HepG2 (cell line): Measurements from ENCODE around the gene KRTAP3-2. TPM values are rescaled to one million over a fixed set of nuclear protein-coding genes. Genes with fewer than 3 reads are reported as not detected.

Source experiments
- ASH2L ChIP-seq: fragments of 300-600, 200-600 bp; sonication (generic); IDR thresholded peaks from 2 replicates; pipeline ENCODE4 v1.7.0; 2017; ENCODE audit warnings: low read depth, mild to moderate bottlenecking, moderate library complexity, mixed read lengths, low read length; ENCODE audit not compliant: insufficient read length
- CBX5 ChIP-seq: sonication (generic); formaldehyde crosslinking; IDR thresholded peaks from 2 replicates; pipeline ENCODE4 v1.4.0; 2020; ENCODE audit warnings: missing genetic modification reagents, borderline replicate concordance
- CHCHD3 ChIP-seq: sonication (generic); formaldehyde crosslinking; IDR thresholded peaks from 2 replicates; pipeline ENCODE4 v1.8.0; 2022; ENCODE audit warnings: mild to moderate bottlenecking, missing genetic modification reagents, moderate library complexity
- FOXJ3 ChIP-seq: sonication (generic); formaldehyde crosslinking; IDR thresholded peaks from 2 replicates; pipeline ENCODE4 v1.4.0; 2020; ENCODE audit warnings: missing genetic modification reagents, mild to moderate bottlenecking, borderline replicate concordance
- GATAD2A ChIP-seq: IDR thresholded peaks from 2 replicates; pipeline ENCODE4 v1.6.1; 2016
- GLI4 ChIP-seq: sonication (generic); formaldehyde crosslinking; IDR thresholded peaks from 2 replicates; pipeline ENCODE4 v1.5.1; 2020; ENCODE audit warnings: missing genetic modification reagents, mild to moderate bottlenecking, moderate library complexity, borderline replicate concordance
- HNRNPL ChIP-seq: fragments of 200-400 bp; formaldehyde crosslinking; IDR thresholded peaks from 2 replicates; pipeline ENCODE4 v1.6.1; 2017; ENCODE audit warnings: mild to moderate bottlenecking, low read depth, low read length
- HNRNPUL1 ChIP-seq: fragments of 200-400 bp; formaldehyde crosslinking; IDR thresholded peaks from 2 replicates; pipeline ENCODE4 v1.6.1; 2017; ENCODE audit warnings: low read depth, mild to moderate bottlenecking, low read length, moderate library complexity
- MTA3 ChIP-seq: sonication (generic); formaldehyde crosslinking; IDR thresholded peaks from 2 replicates; pipeline ENCODE4 v1.4.0; 2020; ENCODE audit warnings: missing genetic modification reagents
- NFRKB ChIP-seq: fragments of 450-650 bp; IDR thresholded peaks from 2 replicates; pipeline ENCODE4 v1.6.1; 2017
- NONO ChIP-seq, 2 experiments: fragments of 450-650 bp in 1 of 2; sonication (generic) in 1 of 2; formaldehyde crosslinking in 1 of 2; IDR thresholded peaks in 1 of 2; conservative IDR thresholded peaks in 1 of 2; 2 replicates each; pipeline versions ENCODE4 v1.6.1 to v1.8.0; 2017 to 2022; ENCODE audit warnings: mild to moderate bottlenecking in 1 of 2, missing genetic modification reagents in 1 of 2, moderate library complexity in 1 of 2
- NPAS2 ChIP-seq: sonication (generic); formaldehyde crosslinking; IDR thresholded peaks from 2 replicates; pipeline ENCODE4 v1.8.0; 2022; ENCODE audit warnings: mild to moderate bottlenecking, missing genetic modification reagents, borderline replicate concordance
- NR2F6 ChIP-seq, 2 experiments: IDR thresholded peaks; 2 replicates each; pipeline ENCODE4 v1.6.1; 2016; ENCODE audit warnings: antibody characterized with exemption in 1 of 2, mild to moderate bottlenecking in 1 of 2
- ONECUT2 ChIP-seq: sonication (generic); formaldehyde crosslinking; IDR thresholded peaks from 2 replicates; pipeline ENCODE4 v1.4.0; 2020; ENCODE audit warnings: missing genetic modification reagents
- THYN1 ChIP-seq: sonication (generic); formaldehyde crosslinking; IDR thresholded peaks from 2 replicates; pipeline ENCODE4 v1.8.1; 2023; ENCODE audit warnings: low read depth, mild to moderate bottlenecking, moderate library complexity, missing genetic modification reagents, borderline replicate concordance
- ZNF12 ChIP-seq: sonication (generic); formaldehyde crosslinking; IDR thresholded peaks from 2 replicates; pipeline ENCODE4 v1.5.0; 2020; ENCODE audit warnings: missing genetic modification reagents
- ZNF143 ChIP-seq: sonication (generic); formaldehyde crosslinking; IDR thresholded peaks from 2 replicates; pipeline ENCODE4 v1.4.0; 2020; ENCODE audit warnings: missing genetic modification reagents
- ZNF160 ChIP-seq: sonication (generic); formaldehyde crosslinking; IDR thresholded peaks from 2 replicates; pipeline ENCODE4 v1.8.0; 2022; ENCODE audit warnings: mild to moderate bottlenecking, inconsistent platforms, missing genetic modification reagents
- ZNF232 ChIP-seq: sonication (generic); formaldehyde crosslinking; IDR thresholded peaks from 2 replicates; pipeline ENCODE4 v1.4.0; 2020; ENCODE audit warnings: missing genetic modification reagents, borderline replicate concordance
- ZNF280D ChIP-seq: sonication (generic); formaldehyde crosslinking; IDR thresholded peaks from 2 replicates; pipeline ENCODE4 v1.5.1; 2020; ENCODE audit warnings: mild to moderate bottlenecking, missing genetic modification reagents
- ZNF33A ChIP-seq: sonication (generic); formaldehyde crosslinking; IDR thresholded peaks from 2 replicates; pipeline ENCODE4 v1.5.1; 2020; ENCODE audit warnings: missing genetic modification reagents, mild to moderate bottlenecking, moderate library complexity, borderline replicate concordance
- ZNF383 ChIP-seq: sonication (generic); formaldehyde crosslinking; IDR thresholded peaks from 2 replicates; pipeline ENCODE4 v1.4.0; 2020; ENCODE audit warnings: missing genetic modification reagents, mild to moderate bottlenecking, borderline replicate concordance
- ZNF878 ChIP-seq: sonication (generic); formaldehyde crosslinking; IDR thresholded peaks from 2 replicates; pipeline ENCODE4 v1.8.1; 2023; ENCODE audit warnings: mild to moderate bottlenecking, missing genetic modification reagents, moderate library complexity
- polyA plus RNA-seq, 8 experiments: library from polyadenylated mRNA; depleted of rRNA in 3 of 8; stranded (reverse) in 7 of 8; unstranded in 1 of 8; fragments of >200 nt; fragmentation: Illumina TruSeq in 4 of 8; extraction: Trizol in 4 of 8; gene quantifications; 2 replicates each; pipeline versions ENCODE4 v1.2.1 to v1.2.3, GENCODE V29; 2011 to 2016; ENCODE audit warnings: low read depth in 4 of 8, missing spikeins in 1 of 8, mixed read lengths in 1 of 8; ENCODE audit not compliant: insufficient read depth in 1 of 8
- total RNA-seq, 5 experiments: library from RNA; depleted of rRNA; stranded (reverse); fragments of >200 nt; fragmentation: Illumina TruSeq; extraction: Trizol; gene quantifications; 2 replicates each; pipeline ENCODE4 v1.2.3, GENCODE V29; 2016; ENCODE audit warnings: low read depth in 1 of 5
- TF ChIP-seq, protein P1 (sequence below): sonication (generic); formaldehyde crosslinking; IDR thresholded peaks from 2 replicates; pipeline ENCODE4 v1.5.0; 2020; ENCODE audit warnings: missing genetic modification reagents, mild to moderate bottlenecking, borderline replicate concordance
- TF ChIP-seq, protein P2 (sequence below): sonication (generic); formaldehyde crosslinking; IDR thresholded peaks from 2 replicates; pipeline ENCODE4 v1.4.0; 2020; ENCODE audit warnings: mild to moderate bottlenecking, missing genetic modification reagents

The KRTAP3-2 gene
- total and polyA plus RNA-seq, 2 of the 13 experiments (the other 11 are each of a cell fraction or from before 2014, with no cell fraction given), result not detected

- TF ChIP-seq, protein P1, sequence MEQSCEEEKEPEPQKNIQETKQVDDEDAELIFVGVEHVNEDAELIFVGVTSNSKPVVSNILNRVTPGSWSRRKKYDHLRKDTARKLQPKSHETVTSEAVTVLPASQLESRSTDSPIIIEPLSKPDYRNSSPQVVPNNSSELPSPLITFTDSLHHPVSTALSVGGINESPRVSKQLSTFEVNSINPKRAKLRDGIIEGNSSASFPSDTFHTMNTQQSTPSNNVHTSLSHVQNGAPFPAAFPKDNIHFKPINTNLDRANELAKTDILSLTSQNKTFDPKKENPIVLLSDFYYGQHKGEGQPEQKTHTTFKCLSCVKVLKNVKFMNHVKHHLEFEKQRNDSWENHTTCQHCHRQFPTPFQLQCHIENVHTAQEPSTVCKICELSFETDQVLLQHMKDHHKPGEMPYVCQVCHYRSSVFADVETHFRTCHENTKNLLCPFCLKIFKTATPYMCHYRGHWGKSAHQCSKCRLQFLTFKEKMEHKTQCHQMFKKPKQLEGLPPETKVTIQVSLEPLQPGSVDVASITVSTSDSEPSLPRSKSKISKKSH (CRISPR knock-in tag), result no peak
- TF ChIP-seq ZNF33A (CRISPR knock-in tag) (no peak), ASH2L (peak; percentile 45), THYN1 (CRISPR knock-in tag) (no peak), GATAD2A (no peak), ONECUT2 (CRISPR knock-in tag) (no peak), ZNF280D (CRISPR knock-in tag) (no peak), HNRNPL (no peak), NONO (IDR thresholded peaks at IDR 0.05) (no peak), NONO (CRISPR knock-in tag; conservative IDR thresholded peaks at IDR 0.05) (no peak), MTA3 (CRISPR knock-in tag) (no peak), ZNF878 (CRISPR knock-in tag) (no peak), GLI4 (CRISPR knock-in tag) (no peak), HNRNPUL1 (no peak), CHCHD3 (CRISPR knock-in tag) (no peak), ZNF143 (CRISPR knock-in tag) (no peak), NPAS2 (CRISPR knock-in tag) (no peak), CBX5 (CRISPR knock-in tag) (no peak), ZNF232 (CRISPR knock-in tag) (no peak), FOXJ3 (CRISPR knock-in tag) (no peak), ZNF12 (CRISPR knock-in tag) (no peak), NR2F6 (IDR thresholded peaks at IDR 0.05) (peak; percentile 40; the same call in 1 of the 2 replicates), NR2F6 (CRISPR knock-in tag; IDR thresholded peaks at IDR 0.05) (no peak), ZNF383 (CRISPR knock-in tag) (no peak), NFRKB (no peak), ZNF160 (CRISPR knock-in tag) (no peak)
- TF ChIP-seq, protein P2, sequence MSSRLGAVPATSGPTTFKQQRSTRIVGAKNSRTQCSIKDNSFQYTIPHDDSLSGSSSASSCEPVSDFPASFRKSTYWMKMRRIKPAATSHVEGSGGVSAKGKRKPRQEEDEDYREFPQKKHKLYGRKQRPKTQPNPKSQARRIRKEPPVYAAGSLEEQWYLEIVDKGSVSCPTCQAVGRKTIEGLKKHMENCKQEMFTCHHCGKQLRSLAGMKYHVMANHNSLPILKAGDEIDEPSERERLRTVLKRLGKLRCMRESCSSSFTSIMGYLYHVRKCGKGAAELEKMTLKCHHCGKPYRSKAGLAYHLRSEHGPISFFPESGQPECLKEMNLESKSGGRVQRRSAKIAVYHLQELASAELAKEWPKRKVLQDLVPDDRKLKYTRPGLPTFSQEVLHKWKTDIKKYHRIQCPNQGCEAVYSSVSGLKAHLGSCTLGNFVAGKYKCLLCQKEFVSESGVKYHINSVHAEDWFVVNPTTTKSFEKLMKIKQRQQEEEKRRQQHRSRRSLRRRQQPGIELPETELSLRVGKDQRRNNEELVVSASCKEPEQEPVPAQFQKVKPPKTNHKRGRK, result no peak
These were observed 17.0 kb upstream of the KRTAP3-2 start (continued) for GRCh38 chr17:41016578-41017215.
